AG04449 (cell line): ENCODE results near the gene TRNP1.

Source experiments
- CTCF ChIA-PET: fragments of 350-600 bp; formaldehyde crosslinking; extraction: SDS; loops from one replicate; lab custom pipeline; 2021; ENCODE audit warnings: antibody characterized with exemption; lab: Yijun Ruan, JAX
- POLR2A ChIA-PET: fragments of 400-600, 350-600 bp; formaldehyde crosslinking; extraction: SDS; loops from one replicate; lab custom pipeline; 2020; ENCODE audit warnings: antibody characterized with exemption, inconsistent platforms; lab: Yijun Ruan, JAX
- DNase-seq: peaks from one replicate; pipeline ENCODE4 v3.0.0-alpha.2; 2010; ENCODE audit warnings: low read depth, low spot score
- H3K4me3 ChIP-seq: 2 replicates; pipeline ENCODE4 v1.5.1; 2011; ENCODE audit warnings: low read depth, mild to moderate bottlenecking, control low read depth, low read length
- TF ChIP-seq, protein P1 (sequence below): IDR thresholded peaks from one replicate; pipeline ENCODE4 v1.5.1; 2011; ENCODE audit warnings: mild to moderate bottlenecking, moderate library complexity, low read length, control low read depth, inconsistent platforms; ENCODE audit not compliant: insufficient read depth; ENCODE audit errors: missing control alignments

Gene TRNP1

GRCh38 chr1:27032119-27032461, 38.6 kb downstream of the TRNP1 start:
- TF ChIP-seq, protein P1, sequence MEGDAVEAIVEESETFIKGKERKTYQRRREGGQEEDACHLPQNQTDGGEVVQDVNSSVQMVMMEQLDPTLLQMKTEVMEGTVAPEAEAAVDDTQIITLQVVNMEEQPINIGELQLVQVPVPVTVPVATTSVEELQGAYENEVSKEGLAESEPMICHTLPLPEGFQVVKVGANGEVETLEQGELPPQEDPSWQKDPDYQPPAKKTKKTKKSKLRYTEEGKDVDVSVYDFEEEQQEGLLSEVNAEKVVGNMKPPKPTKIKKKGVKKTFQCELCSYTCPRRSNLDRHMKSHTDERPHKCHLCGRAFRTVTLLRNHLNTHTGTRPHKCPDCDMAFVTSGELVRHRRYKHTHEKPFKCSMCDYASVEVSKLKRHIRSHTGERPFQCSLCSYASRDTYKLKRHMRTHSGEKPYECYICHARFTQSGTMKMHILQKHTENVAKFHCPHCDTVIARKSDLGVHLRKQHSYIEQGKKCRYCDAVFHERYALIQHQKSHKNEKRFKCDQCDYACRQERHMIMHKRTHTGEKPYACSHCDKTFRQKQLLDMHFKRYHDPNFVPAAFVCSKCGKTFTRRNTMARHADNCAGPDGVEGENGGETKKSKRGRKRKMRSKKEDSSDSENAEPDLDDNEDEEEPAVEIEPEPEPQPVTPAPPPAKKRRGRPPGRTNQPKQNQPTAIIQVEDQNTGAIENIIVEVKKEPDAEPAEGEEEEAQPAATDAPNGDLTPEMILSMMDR: no peak
- ChIA-PET POLR2A (interaction anchor here (1.3 kb wide), 1 partner anchor 19 kb away, joined by 3 read pairs; no protein-coding TSS in a partner anchor), CTCF (interaction anchor here (0.8 to 11.5 kb wide), 5 partner anchors 8 to 71 kb away, joined by 3 to 185 read pairs (median 3); no protein-coding TSS in a partner anchor)
- no peak for DNase-seq
- no peak overlapping the region for H3K4me3 ChIP-seq

- POLR2A ChIA-PET: interaction anchor here (0.6 to 1.3 kb wide), 2 partner anchors 20 to 23 kb away, joined by 3 read pairs; no protein-coding TSS in a partner anchor
- TF ChIP-seq, protein P1: no peak
- no peak for DNase-seq
- no peak overlapping the region for H3K4me3 ChIP-seq
- CTCF ChIA-PET: interaction anchor here (0.5 to 11.5 kb wide), 8 partner anchors 12 to 263 kb away, joined by 3 to 185 read pairs (median 4); no protein-coding TSS in a partner anchor
These were observed 39.7 kb downstream of the TRNP1 start for GRCh38 chr1:27033043-27033746.

DNA sequence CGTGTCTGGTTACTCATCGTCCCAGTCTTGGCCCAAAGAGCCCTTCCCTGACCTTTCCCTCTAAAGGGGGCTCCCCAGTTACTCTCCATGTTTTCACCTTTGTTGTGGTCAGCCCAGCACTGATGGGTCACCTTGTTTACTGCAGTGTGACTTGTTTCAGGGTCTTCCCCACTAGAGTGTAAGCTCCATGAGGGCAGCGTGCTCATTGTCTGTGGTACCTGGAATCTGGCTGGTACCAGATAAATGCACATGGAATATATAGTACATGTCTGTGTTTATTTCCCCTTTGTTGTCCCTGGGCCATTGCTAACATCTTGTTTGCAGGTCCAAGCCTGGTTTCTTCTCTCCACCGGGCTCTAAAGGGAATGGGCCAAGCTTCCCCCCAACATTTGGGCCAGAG, 41.9 kb downstream of the TRNP1 start:
- H3K4me3 ChIP-seq: no peak overlapping the region
- CTCF ChIA-PET: interaction anchor here (0.6 to 11.5 kb wide), 5 partner anchors 12 to 249 kb away, joined by 3 to 185 read pairs (median 7); no protein-coding TSS in a partner anchor
- TF ChIP-seq, protein P1: no peak
- POLR2A ChIA-PET: no interaction called here
- DNase-seq: no peak

- H3K4me3 ChIP-seq: no peak overlapping the region
- DNase-seq: no peak
- CTCF ChIA-PET: interaction anchor here (0.6 to 22.9 kb wide), 6 partner anchors 11 to 351 kb away, joined by 3 to 903 read pairs (median 24); no protein-coding TSS in a partner anchor
- POLR2A ChIA-PET: no interaction called here
- TF ChIP-seq, protein P1: no peak
These were observed 43.2 kb downstream of the TRNP1 start for GRCh38 chr1:27036718-27037117.

DNA sequence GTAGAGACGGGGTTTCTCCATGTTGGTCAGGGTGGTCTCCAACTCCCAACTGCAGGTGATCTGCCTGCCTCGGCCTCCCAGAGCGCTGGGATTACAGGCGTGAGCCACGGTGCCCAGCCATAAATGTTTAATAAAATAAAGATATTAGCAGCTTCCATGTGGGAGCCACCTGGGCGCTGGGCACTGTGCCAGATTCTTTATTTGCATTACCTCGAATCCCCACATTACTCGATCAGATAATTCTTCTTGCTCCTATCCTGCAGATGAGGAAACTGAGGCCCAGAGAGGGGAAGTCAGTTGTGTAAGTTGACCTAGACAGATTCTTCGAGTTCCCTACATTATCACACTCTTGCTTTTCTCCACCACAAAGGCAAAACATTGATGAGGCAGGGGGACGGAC, 44.0 kb downstream of the TRNP1 start:
- no peak overlapping the region for H3K4me3 ChIP-seq
- POLR2A ChIA-PET: interaction anchor here (0.6 kb wide), 1 partner anchor 30 kb away, joined by 3 read pairs; no protein-coding TSS in a partner anchor
- DNase-seq: no peak
- CTCF ChIA-PET: interaction anchor here (0.6 to 22.9 kb wide), 4 partner anchors 10 to 318 kb away, joined by 3 to 903 read pairs (median 115); no protein-coding TSS in a partner anchor
- TF ChIP-seq, protein P1: no peak

DNA sequence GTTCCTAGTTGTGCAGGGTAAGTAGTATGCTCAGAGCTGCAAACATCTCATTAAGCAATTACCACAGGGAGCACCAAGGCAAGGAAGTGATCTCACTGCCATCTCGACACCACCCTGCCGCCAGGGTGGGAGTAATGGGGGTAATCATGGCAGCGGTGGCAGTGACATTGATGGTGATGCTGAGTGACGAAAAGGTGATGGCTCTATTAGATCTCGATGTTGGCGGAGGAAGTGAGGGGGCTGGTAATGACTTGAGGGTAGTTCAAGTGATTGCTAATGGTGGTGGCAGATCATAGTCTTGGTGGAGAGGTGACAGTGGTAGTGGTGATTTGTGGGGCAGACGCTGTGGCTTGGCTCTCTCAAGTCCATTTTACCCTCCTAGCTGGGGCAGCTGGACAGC, 44.5 kb downstream of the TRNP1 start:
- H3K4me3 ChIP-seq: no peak overlapping the region
- TF ChIP-seq, protein P1: no peak
- ChIA-PET POLR2A (interaction anchor here (0.6 kb wide), 1 partner anchor 30 kb away, joined by 3 read pairs; no protein-coding TSS in a partner anchor), CTCF (interaction anchor here (0.6 to 22.9 kb wide), 4 partner anchors 40 to 1027 kb away, joined by 3 to 903 read pairs (median 25); no protein-coding TSS in a partner anchor)
- no peak for DNase-seq
